ENCODE measurements around the gene RPS6KA4.

RPS6KA4 gene

GRCh38 chr11:64349404-64349803 lies 9.6 kb upstream of the RPS6KA4 start:
- DNase-seq: no peak

GRCh38 chr11:64351136-64351631 lies 7.8 kb upstream of the RPS6KA4 start:
- no peak for DNase-seq

- no peak for DNase-seq
Observed at GRCh38 chr11:64352099-64352994, 6.6 kb upstream of the RPS6KA4 start.

- DNase-seq: no peak
Observed at GRCh38 chr11:64352995-64353714, 5.8 kb upstream of the RPS6KA4 start.

GRCh38 chr11:64353715-64354506 lies 5.1 kb upstream of the RPS6KA4 start:
- DNase-seq: no peak

- peak; percentile 57 for DNase-seq
Observed at GRCh38 chr11:64355078-64355940, 3.7 kb upstream of the RPS6KA4 start.

GRCh38 chr11:64356498-64357411 lies 2.2 kb upstream of the RPS6KA4 start:
- no peak for DNase-seq

- DNase-seq: no peak
Observed at GRCh38 chr11:64357446-64357845, 1.5 kb upstream of the RPS6KA4 start.

GRCh38 chr11:64357904-64358535 lies 942 bp upstream of the RPS6KA4 start:
- peak; percentile 64 for DNase-seq

GRCh38 chr11:64358536-64358906 lies 441 bp upstream of the RPS6KA4 start:
- no peak for DNase-seq

GRCh38 chr11:64359712-64360445 lies 917 bp downstream of the RPS6KA4 start:
- no peak for DNase-seq

- DNase-seq: no peak
Observed at GRCh38 chr11:64360448-64360921, 1.5 kb downstream of the RPS6KA4 start.

- DNase-seq: no peak
Observed at GRCh38 chr11:64361659-64362058, 2.7 kb downstream of the RPS6KA4 start.

- no peak for DNase-seq
Observed at GRCh38 chr11:64362339-64362738, 3.4 kb downstream of the RPS6KA4 start.

GRCh38 chr11:64364435-64364834 lies 5.5 kb downstream of the RPS6KA4 start:
- DNase-seq: no peak

GRCh38 chr11:64364911-64365310 lies 5.9 kb downstream of the RPS6KA4 start:
- DNase-seq: no peak

GRCh38 chr11:64366751-64367150 lies 7.8 kb downstream of the RPS6KA4 start:
- no peak for DNase-seq

- DNase-seq: no peak
Observed at GRCh38 chr11:64367931-64368672, 9.1 kb downstream of the RPS6KA4 start.

GRCh38 chr11:64368673-64369074 lies 9.7 kb downstream of the RPS6KA4 start:
- DNase-seq: no peak
